Measurements from ENCODE around the gene RNU1-3.
"Not testable (repeated sequence)": the region's sequence is repeated elsewhere in the genome, so short reads cannot be mapped to it uniquely, and the experiment has no call there.

Gene RNU1-3

GRCh38 chr1:16621681-16622315 lies 45.0 kb downstream of the RNU1-3 start:
- H3F3A ChIP-seq (ENCODE audit: insufficient read depth, low read length); H3K9ac ChIP-seq (ENCODE audit: low read length); H3K9me3 ChIP-seq (ENCODE audit: low read length); H3K27ac ChIP-seq (ENCODE audit: low read depth, low read length, poor library complexity, severe bottlenecking); H3K9me2 ChIP-seq (ENCODE audit: low read depth, low read length); H3K4me3 ChIP-seq (ENCODE audit: low read depth, low read length, poor library complexity, severe bottlenecking); H3K79me2 ChIP-seq (ENCODE audit: insufficient read depth, low read length); H3K4me2 ChIP-seq (ENCODE audit: low read length); H3K27me3 ChIP-seq (ENCODE audit: insufficient read depth, low read length); H2AFZ ChIP-seq (ENCODE audit: low read length); H4K20me1 ChIP-seq (ENCODE audit: insufficient read depth, low read length); H3K4me1 ChIP-seq (ENCODE audit: insufficient read depth, low read length, severe bottlenecking): not testable (repeated sequence)
- H3K36me3 ChIP-seq (ENCODE audit: insufficient read depth, low read length), result peaks cover 29% of the 10 kb centered on the region

GRCh38 chr1:16621300-16621658 lies 45.5 kb downstream of the RNU1-3 start:
- Histone ChIP-seq H3K4me2 (ENCODE audit: low read length) (no peak overlapping the region), H3K79me2 (ENCODE audit: insufficient read depth, low read length) (no peaks in the 10 kb centered on the region), H3K9ac (ENCODE audit: low read length) (no peak overlapping the region), H3K27me3 (ENCODE audit: insufficient read depth, low read length) (no peaks in the 10 kb centered on the region), H3K9me3 (ENCODE audit: low read length) (no peaks in the 10 kb centered on the region), H2AFZ (ENCODE audit: low read length) (no peak overlapping the region), H3K4me3 (ENCODE audit: low read depth, low read length, poor library complexity, severe bottlenecking) (no peak overlapping the region), H3K9me2 (ENCODE audit: low read depth, low read length) (no peaks in the 10 kb centered on the region), H3K4me1 (ENCODE audit: insufficient read depth, low read length, severe bottlenecking) (no peaks in the 10 kb centered on the region), H4K20me1 (ENCODE audit: insufficient read depth, low read length) (no peaks in the 10 kb centered on the region), H3K27ac (ENCODE audit: low read depth, low read length, poor library complexity, severe bottlenecking) (no peak overlapping the region), H3K36me3 (ENCODE audit: insufficient read depth, low read length) (peaks cover 28% of the 10 kb centered on the region), H3F3A (ENCODE audit: insufficient read depth, low read length) (0 out of 2 replicates have a peak, but pooled peaks cover 6% of the 10 kb centered on the region)
- no peak; the same call in 1 of the 2 replicates for TF ChIP-seq CTCF (IDR thresholded peaks at IDR 0.05; ENCODE audit: low read length)

GRCh38 chr1:16619803-16620501 lies 46.8 kb downstream of the RNU1-3 start:
- not testable (repeated sequence) for H4K20me1 ChIP-seq (ENCODE audit: insufficient read depth, low read length); H3K9ac ChIP-seq (ENCODE audit: low read length); H3K4me1 ChIP-seq (ENCODE audit: insufficient read depth, low read length, severe bottlenecking); H3K4me2 ChIP-seq (ENCODE audit: low read length); H3F3A ChIP-seq (ENCODE audit: insufficient read depth, low read length); H3K9me3 ChIP-seq (ENCODE audit: low read length); H2AFZ ChIP-seq (ENCODE audit: low read length); H3K4me3 ChIP-seq (ENCODE audit: low read depth, low read length, poor library complexity, severe bottlenecking); H3K27me3 ChIP-seq (ENCODE audit: insufficient read depth, low read length); H3K27ac ChIP-seq (ENCODE audit: low read depth, low read length, poor library complexity, severe bottlenecking); H3K79me2 ChIP-seq (ENCODE audit: insufficient read depth, low read length); H3K9me2 ChIP-seq (ENCODE audit: low read depth, low read length)
- peaks cover 19% of the 10 kb centered on the region for H3K36me3 ChIP-seq (ENCODE audit: insufficient read depth, low read length)

GRCh38 chr1:16618719-16619118 lies 48.0 kb downstream of the RNU1-3 start:
- H3K9ac ChIP-seq (ENCODE audit: low read length), result no peak overlapping the region
- H3K36me3 ChIP-seq (ENCODE audit: insufficient read depth, low read length), result peaks cover 10% of the 10 kb centered on the region
- H3K9me2 ChIP-seq (ENCODE audit: low read depth, low read length), result no peaks in the 10 kb centered on the region
- H3K4me1 ChIP-seq (ENCODE audit: insufficient read depth, low read length, severe bottlenecking), result peaks cover 6% of the 10 kb centered on the region
- no peak overlapping the region for H3K4me2 ChIP-seq (ENCODE audit: low read length)
- H3K27me3 ChIP-seq (ENCODE audit: insufficient read depth, low read length), result no peaks in the 10 kb centered on the region
- H4K20me1 ChIP-seq (ENCODE audit: insufficient read depth, low read length), result no peaks in the 10 kb centered on the region
- H2AFZ ChIP-seq (ENCODE audit: low read length), result no peak overlapping the region
- no peaks in the 10 kb centered on the region for H3K9me3 ChIP-seq (ENCODE audit: low read length)
- H3K79me2 ChIP-seq (ENCODE audit: insufficient read depth, low read length), result no peaks in the 10 kb centered on the region
- no peak for TF ChIP-seq EZH2 (IDR thresholded peaks at IDR 0.05; ENCODE audit: borderline replicate concordance, low read length)
- no peak; the same call in 1 of the 2 replicates for TF ChIP-seq CTCF (IDR thresholded peaks at IDR 0.05; ENCODE audit: low read length)
- no peak overlapping the region for H3K27ac ChIP-seq (ENCODE audit: low read depth, low read length, poor library complexity, severe bottlenecking)
- no peak overlapping the region for H3K4me3 ChIP-seq (ENCODE audit: low read depth, low read length, poor library complexity, severe bottlenecking)
- H3F3A ChIP-seq (ENCODE audit: insufficient read depth, low read length), result 0 out of 2 replicates have a peak, but pooled peaks cover 6% of the 10 kb centered on the region

Measured in OCI-LY1 (cell line).